HG03025 (cell line): ENCODE data around the gene SYT7.

Experiments
- ATAC-seq: cut with Tn5 transposase; IDR thresholded peaks from one replicate; pipeline ENCODE4 v1.9.1; 2021; ENCODE audit warnings: mild to moderate bottlenecking, moderate library complexity; ENCODE audit not compliant: unreplicated experiment, low FRiP score

SYT7 gene

DNA sequence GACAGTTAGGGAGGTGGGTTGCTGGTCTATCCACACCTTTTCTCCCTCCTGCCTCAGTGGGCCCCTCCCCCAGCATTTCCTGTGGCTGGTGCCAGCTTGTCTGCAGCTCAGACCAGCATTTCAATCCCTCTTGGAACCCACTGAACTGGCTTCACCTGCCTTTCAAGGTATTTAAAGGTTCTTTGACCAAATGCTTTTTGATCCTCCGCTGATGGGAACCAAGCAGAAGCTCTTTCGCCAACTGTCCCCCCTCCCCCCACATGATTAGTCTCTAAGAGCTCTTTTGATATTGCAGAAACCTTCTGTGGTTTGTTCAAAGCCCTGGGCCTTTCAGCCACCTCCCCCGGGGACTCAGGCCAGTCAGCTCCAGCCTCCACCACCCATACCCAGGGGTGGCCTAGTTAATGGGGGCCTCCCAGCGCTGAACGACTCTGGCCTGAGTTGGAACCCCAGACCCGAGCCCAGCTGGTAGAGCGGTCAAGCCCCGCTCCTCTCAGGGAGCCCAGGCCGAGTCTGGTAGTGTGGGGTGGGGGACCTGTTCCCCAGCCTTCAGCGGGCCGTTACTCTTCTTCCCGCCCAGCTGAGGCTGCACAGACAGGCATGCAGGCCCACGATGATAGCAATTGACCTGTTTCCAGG, 6.0 kb upstream of the SYT7 start:
- ATAC-seq: no peak

DNA sequence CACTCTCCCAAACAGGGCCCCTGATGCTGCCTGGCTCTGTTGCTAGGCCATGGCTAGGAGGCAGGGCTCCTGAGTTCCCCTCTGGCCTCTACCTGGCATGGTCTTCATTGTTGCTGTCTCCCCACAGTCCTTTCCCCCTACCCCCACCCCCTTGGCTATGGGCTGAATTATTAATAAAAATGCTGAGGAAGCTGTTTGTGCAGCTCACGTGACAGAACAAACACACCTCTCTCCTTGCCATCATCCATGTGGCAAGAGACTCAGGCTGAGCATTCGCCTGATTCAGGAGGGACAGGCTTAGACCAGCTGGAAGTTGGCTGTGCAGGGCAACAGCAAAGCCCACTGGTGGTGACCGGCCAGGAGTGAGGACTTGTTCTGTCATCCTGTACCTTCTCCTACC, 4.2 kb upstream of the SYT7 start:
- no peak for ATAC-seq

DNA sequence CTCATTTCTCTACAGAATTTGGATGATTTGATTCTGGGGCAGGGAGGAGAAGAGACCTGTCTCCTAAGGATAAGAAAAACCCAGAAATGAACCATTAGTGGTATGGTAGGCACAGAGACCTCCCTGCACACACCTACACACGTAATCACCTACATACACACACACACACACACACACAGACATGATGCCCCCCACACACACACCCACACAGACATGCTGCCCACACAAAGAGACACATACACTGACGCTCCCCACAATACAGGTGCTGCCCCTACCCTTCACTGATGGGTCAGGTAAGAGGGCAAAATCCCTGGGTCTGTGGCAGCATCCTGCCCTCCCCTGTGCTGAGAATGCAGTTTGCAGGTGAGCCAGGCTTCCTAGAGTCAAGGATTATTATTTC, 1.1 kb upstream of the SYT7 start:
- ATAC-seq: no peak

DNA sequence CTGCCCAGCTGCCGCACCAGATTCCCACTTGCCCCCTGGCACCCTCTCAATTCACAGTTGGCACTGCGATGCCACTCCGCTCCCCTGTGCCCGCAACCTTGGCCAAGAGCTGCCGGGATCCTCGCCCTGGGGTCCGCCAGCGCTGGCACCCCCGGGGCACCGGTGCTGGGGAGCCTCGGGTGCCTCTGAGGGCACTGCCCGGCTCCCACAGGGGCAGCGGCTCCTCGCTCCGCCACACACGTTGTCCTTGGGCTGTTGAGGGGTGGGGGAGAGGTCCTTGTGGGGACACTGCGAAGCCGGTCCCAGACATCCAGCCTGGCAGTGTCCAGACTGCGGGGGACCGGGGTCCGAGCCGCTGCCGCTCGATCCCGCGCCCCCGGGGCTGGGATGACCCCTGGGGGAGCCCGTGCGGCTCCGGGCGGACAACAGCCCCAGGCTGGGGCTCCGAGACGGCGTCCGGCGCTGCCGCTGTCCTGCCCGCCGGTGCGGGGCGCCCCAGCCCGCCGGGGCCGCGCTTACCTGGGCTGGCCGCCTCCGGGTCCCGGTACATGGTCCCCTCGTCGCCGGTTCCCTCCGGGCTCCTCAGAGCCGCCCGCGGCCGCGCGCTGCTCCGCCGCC, 496 bp downstream of the SYT7 start:
- no peak for ATAC-seq

DNA sequence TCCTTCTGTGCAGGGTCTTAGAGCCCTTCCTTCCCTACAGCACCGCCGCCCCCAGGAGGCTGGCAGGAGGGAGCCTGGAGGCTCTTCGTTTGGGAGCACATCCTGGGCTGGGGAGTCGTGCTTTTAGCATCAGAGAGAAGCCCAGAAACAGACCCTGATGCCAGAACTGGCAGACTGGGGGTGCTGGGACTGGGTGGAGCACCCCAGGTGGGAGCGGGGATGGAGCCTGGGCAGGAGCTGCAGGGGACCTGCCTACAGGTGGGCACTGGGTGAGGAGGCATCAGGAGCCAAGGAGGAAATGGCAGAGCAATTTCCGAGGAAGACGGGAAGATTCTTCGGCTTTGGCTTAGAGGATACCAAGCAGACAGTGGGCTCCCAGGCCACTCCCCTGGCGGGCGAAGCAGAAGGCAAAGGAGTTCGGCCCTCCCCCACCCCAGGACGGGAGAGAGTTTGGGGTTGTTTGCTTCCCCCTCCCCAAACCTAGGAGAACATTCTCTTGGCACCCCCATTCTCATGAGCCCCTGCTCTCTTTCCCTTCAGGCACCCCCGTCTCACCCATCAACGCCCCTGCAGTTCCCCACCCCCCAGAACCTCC, 1.1 kb downstream of the SYT7 start:
- ATAC-seq: no peak

DNA sequence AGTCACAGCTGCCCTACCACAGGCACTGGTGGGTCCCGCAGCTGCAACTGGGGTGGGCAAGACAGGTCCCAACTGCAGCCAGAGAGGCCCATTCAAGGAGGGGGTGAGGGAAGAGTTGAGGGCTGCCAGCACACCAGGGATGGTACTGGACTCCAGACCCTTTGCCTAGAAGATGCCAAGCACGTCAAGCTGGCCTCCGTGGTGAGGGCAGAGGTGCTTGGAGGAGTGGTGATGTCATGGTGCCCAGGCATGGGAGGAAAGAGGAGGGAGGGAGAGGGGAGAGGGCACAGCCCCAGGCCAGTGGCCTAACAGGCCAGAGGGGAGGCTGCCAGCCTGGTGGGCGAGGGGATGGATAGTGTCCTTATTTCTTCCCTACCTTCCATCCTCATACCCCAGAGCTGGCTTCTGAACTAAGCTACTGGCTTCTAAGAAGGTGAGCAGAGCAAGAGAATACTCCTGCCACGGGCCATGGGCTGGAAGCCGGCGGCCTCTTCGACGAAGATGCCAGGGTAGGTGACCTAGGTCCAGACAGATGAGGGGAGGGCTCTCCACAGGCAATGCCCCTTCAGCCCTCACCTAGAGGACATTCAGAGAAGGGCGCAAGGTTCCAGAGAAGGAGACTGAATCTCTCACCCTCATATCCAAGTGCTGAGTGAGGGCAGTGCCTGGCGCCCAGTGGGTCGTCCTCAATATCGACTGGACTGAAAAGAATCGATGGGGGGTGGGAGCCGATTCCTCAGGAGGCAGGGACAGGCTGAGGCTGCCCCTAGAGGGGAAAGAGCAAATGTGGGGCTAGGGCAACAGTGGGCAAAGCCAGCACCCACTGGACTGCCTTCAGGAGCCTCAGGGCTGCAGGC, 1.8 kb downstream of the SYT7 start:
- ATAC-seq: no peak

DNA sequence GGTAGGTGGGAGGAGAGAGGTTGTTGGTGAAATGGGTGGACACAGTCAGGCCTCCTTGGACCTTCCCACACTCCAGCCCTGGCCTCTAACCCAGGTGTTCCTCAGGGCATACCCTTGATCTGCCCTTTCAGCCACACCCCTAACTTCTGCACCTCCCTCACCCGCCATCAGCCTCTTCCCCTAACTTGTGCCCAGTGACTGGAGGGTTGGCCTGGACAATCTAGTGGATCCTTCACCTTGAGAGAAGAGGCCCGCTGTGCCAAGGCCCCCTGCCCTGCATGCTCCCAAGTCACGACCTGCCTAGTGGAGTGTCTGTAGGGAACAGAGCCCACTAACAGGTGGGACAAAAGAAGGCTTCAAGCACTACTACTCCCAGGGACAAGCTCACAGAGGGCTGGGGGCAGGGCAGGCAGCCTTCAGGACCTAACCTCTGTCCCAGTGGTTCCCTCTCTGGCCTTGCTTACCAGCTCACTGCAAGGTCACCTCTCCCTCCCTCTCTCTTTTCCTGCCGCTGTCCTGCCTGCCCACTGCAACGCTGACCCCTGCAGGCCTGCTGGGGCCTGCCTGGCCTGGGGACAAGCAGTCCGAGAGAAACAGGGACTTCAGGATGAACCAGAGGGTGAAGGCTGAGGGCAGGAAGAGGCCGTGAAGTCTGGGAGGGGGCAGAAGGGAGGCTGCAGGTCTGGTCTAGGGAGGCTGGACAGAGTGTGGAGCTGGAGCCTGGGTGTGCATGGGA, 3.3 kb downstream of the SYT7 start:
- no peak for ATAC-seq

DNA sequence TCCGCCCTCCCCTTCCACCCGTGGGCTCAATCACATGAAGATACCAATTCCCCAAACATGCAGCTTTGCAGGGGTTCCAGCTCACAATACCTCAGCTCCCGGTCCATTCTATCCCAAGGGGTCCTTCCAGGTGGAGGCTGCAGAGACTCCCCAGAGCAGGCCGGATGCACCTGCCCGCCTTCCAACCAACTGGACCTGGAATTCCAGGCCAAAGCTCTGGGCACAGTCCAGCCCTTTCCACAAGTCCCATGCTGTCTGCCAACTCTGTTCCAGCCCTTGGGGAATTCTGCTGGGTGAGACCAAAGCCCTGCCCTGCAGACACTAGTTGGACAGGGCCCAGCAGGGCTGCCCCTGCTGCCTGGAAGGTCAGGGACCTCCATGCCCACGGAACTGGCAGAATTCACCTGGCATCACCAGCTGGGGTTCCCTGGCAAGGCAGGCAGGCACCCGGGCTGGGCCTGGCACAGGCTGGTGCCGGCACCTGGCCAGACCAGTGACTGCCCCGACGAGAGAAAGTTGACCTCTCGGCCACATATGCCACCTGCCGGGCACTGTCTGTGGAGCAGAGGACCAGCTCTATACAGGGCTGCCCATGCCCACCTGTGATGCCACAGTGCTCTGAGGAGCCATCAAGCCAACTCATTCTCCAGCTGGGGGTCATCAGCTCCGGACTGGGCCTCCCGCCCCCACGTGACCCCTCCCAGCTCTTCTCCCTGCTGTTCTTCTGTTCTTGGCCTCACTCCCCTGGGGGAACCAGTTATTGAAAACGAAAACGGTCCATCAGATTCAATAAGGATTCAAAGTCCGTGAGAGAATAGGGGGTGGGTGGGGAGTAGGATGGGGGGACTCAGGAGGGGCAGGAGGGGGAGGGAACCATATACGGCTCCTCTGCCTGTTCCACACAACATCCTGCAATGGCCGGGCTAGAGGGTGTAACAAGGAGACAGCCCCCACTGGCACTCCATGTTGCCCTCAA, 4.7 kb downstream of the SYT7 start:
- ATAC-seq: no peak

DNA sequence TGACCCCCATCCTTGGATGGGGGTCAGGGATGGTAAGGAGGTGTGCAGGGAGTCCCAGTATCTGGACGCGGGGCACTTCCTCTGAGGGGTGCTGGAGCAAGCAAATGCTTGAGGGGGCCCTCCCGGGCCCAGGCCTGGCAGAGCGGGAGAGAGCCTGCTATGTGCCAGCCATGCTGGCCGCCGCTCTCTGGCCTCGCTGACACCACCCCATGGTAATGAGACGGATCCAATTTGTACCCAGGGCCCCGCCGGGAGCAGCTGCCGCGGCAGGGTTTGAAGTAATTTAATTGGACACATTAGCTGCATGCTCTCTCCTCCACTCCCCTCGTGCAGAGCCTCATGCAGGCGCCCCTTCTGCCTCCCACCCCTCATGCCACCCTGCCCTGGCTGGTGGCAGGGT, 6.3 kb downstream of the SYT7 start:
- ATAC-seq: no peak

DNA sequence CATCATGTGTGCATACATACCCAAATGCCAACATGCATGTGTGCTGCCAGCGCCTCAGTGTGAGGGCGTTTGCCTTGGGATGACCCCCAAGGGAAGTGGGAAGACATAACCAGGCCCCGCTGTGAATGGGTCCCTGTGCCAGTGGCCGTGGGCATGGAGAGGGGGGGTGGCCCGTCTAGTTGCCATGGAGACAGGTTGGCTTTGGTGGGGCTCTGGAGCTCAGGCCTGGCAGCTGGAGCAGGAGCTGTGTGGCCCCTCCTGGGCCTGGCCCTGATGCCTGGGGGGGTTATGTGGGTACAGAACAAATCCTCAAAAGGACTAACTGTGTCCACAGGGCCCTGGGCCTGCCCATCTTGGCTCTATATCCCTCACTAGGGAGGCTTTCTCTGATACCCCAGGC, 8.0 kb downstream of the SYT7 start:
- ATAC-seq: no peak

DNA sequence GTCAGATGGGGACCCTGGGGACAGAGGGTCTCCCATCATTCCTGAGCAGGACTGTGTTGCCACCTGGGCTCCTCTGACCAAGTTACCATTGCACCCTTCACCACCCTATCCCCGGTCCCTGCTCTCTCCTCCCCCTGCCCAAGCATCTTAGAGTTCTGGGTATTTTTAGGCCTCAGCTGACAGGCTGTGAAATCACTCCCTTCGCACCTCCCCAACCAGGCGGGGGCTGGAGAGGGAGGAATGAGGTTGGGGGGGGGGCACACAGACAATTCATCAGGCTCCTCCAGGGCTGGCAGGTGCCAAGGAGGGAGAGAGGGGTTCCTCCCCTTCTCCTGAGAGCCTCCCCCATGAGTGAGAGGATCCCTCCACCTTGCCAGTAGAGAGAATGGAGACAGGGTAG, 9.0 kb downstream of the SYT7 start:
- no peak for ATAC-seq

DNA sequence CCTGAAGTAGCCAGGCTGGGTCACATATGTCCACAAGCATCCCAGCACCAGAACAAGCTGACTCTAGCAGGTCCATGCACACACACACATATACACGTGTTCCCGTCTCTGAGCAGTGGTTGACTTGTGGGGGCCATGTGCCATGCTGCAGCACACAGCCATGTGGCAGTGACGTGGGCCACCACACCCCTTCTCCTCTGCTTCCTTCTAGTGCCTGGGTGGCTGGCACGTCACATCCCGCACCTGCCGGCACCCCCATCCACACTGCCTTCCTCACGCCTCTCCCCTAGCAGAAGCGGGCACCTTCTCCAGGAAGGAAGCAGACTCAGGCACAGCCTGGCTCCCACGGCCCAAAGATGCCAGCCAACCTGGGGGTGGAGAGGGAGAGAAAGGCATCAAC, 9.5 kb downstream of the SYT7 start:
- no peak for ATAC-seq

DNA sequence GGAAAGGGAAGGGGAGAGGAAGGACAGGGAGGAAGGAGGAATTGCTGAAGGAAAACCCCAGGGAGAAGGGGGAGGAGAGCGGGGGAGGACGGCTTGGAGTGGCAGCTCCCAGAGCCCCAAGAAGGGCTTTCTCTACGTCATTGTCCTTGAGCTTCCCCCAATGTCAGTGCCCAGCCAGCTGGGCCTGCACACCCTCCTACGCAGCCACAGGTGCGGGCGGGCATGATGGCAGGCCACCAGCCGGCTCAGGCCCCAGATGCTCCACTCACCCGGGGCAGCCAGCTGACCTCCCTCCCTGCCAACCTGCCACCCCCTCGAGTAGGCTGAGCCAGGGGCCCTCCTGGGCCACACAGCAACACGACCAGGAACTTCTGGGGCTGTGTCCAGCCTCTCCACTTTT, 11.2 kb downstream of the SYT7 start:
- no peak for ATAC-seq

DNA sequence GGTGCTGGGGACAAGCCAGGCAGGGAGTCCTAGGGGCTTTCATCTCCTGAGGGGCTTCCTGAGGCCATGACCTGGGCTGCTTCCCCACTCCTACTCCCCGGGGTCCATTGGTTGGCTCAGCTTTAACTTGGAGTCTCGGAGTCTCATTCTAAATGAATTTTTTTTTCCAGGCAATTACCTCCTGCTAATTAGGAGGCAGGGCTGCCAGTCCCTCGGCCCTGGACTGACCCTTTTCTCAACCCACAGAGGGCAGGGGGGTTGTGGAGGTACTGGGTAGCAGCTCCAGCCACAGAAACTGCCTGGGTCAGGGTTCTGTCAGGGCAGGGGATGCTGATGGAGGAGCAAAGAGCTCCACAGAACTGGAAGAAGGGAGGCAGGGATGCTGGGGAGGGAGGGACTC, 11.9 kb downstream of the SYT7 start:
- ATAC-seq: no peak

DNA sequence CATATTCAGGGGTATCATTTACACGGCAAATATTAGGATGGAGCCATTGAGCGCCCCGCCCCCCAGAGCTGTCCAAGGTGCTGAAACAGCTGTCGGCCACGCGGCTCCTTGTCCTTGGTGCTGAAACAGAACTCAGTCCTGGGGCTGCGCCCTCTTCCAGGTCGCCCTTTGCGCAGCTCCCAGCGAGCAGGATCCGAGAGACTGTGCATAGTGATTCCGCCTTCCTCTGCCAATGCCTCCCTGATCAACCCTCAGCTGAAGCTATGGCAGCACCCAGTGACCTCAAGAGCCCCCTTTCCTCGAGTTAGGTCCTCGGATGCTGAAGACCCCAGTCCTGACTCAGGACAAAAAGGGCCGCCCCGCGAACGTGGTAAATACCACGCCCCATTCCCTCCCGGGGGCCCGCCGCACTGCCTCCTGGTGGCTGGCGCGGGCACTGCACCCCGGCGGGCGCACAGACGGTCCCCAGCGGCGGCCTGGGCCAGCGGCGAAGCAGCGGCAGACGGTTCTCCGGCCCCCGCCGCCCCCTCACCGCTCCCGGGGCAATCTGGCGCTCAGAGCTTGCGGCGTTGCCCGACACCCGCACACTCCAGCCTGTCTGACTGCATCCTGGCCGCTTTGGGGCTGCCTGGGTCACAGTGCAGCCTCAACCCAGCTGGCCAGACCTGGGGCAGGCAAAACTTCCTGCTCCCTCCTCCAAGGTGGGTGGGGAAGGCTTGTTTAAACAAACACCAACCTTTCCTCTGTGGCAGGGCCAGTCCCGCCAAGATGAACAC, 13.4 kb downstream of the SYT7 start:
- ATAC-seq: no peak

DNA sequence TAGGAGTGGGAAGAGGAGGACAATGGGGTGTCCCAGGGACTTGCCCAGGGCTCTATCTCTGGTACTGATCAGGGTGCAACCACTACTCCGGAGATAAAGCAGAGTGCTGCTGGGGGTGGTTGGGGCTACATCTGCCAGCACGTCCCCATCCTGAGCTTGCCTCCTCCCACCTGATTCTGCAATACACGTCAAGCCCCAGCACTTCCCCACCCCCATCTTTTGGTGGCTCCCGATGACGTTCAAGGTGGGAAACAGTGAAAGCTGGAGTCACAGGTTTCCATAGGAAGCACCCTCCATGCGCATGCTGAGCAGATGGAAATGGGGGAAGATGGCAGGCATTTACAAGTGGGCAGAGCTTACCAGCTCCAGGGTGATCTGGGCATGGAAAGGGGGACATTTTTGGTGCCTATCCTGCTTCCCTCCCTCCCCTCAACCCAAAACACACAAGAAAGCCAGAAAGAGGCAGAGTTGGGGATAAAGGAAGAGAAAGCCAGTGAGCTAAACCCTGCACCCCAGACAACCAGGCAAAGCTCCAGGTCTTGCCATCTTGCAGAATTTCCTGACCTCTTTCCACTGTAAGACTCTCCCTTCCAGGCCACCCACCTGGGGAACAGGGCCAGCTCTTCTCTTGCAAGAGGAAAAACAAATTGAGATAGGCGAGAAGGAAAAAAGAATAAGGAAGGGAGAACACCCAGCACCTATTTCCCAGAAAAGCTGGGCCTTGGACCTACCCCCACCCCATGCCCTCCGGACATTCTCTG, 15.8 kb downstream of the SYT7 start:
- ATAC-seq: no peak

DNA sequence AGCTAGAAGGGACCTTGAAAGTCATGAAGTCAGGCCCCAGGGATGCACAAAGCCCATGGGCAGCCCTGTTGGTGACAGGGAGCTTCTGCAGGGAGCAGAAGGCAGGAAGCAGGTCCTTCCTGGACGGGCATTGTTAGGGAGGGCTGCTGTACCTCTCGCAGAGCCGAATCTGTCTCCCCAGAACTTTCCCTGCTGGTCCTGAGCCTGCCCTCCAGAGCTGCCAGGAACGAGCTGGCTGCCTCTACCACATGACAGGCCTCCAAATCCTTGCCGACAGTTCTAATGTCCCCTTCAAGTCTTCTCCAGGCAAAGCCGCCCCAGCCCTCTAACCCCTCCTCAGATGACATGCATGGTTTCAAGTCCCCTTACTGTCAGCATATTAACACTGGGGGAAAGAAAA, 20.1 kb downstream of the SYT7 start:
- no peak for ATAC-seq

DNA sequence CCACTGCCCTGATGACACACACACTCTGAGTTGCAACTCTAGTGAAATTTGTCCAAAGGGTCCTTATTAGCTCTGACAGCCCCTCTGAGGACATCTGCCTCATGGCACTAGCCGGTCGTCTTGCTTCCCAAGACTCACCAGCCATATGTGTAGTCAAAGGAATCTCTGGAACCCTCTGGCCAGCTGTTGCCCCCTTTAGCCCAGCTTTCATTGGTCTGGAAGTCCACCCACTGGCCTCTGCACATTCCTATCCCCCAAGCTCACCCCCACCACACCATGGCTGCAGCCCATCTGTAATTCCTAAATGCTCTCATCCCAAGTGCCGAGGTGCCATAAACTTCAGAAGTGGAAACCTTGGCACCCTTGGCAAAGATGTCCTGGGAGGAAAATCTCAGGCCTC, 24.3 kb downstream of the SYT7 start:
- no peak for ATAC-seq
